Epithelial cell of prostate (primary cell): ENCODE measurements around the gene TAF5L.
"Not testable (repeated sequence)": the region's sequence is repeated elsewhere in the genome, so short reads cannot be mapped to it uniquely, and the experiment has no call there.

Source experiments
- DNase-seq: peaks from one replicate; pipeline ENCODE4 v3.0.0-alpha.2; 2011; ENCODE audit warnings: low read depth, low spot score
- H3K27ac ChIP-seq: fragments of 450-650 bp; 2 replicates; pipeline ENCODE4 v1.5.1; 2017; ENCODE audit warnings: mild to moderate bottlenecking

Gene TAF5L

DNA sequence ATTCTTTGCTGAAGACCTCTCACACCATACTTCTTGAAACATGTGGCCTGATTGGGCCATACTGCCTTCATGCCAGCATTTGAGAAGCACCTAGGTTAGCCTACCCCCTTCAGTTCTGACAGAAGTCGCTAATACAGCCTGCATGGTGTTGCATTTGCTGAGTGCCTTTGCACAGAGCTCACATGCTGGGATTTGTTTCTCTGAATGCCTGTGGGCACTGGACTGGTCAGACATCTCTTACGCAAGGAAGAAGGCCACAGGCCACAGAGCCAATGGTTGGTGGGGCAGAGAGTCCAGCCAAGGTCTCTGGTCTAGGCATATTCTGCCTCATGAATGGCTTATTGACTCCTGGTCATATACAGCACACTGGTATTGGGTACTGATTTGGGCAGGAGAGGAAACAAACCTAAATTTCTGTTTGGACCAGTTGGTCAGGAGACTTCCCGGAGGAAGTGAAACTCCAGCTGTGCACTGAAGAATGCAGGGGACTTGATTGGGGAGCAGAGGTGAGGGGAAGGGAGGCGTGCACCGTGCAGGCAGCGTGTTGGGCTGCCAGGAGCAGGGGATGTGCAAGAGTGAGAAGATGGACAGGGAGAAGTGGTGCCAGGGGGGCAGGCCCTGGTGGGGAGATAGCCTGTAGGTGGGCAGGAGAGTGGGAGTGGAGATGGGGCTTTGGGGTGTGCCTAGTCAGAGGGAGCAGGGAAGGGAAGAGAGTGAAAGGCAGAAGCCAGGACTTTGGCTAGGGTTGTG lies 18.2 kb upstream of the TAF5L start:
- DNase-seq: no peak
- H3K27ac ChIP-seq: no peak overlapping the region

DNA sequence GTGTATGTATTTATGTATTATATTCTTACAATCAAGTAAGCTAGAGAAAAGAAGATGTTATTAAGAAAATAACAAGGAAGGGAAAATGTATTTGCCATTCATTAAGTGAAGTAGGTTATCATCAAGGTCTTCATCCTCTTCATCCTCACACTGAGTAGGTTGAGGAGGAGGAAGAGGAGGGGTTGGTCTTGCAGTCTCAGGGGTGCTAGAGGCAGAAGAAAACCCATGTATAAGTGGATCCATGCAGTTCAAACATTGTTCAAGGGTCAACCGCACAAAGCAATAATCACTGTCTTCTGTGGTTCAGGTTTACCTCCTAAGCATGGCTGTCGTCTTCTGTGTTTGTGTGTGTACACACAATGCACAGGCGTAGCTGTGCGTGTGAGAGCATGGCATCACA lies 17.0 kb upstream of the TAF5L start:
- no peak overlapping the region for H3K27ac ChIP-seq
- no peak for DNase-seq

DNA sequence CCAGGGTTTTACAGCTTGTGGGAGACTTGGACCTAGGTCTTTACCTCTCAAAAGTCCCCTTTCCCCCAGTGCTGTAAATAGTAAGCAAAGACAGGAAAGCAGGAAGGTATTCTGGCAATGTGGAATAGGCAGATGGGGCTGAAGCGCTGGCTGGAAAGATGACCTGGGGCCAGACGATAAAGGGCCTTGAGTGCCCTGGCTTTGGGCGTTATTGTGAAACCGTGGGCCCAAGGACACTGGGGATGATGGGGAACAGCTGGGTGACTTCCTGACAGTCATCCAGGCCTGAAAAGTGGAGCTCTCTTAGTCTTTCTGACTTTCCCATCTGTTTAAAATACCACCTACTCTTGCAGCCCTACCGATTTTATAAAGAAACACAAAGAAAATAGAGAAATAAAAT lies 16.5 kb upstream of the TAF5L start:
- no peak overlapping the region for H3K27ac ChIP-seq
- no peak for DNase-seq

DNA sequence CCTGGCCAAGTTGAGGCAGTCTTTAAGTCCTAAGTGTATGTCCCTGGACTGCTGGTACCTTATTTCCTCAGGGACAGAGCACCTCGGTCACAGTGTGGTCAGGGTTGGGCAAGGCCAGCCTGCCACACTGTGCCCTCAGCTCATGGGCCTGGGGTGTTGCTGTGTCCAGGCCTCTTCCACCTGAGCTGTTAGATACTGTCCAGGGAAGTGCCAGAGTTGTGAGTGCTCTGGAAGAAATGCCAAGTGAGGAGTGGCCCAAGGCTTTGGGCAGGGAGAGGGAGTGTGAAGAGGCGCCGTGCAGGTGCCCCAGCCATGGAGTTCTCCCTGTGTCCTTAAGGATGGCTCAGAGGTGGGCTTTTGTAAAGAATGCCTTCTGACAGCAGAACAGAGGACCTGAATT lies 15.4 kb upstream of the TAF5L start:
- no peak overlapping the region for H3K27ac ChIP-seq
- no peak for DNase-seq

GRCh38 chr1:229640455-229640854 lies 14.5 kb upstream of the TAF5L start:
- no peak overlapping the region for H3K27ac ChIP-seq

GRCh38 chr1:229637746-229638145 lies 11.8 kb upstream of the TAF5L start:
- no peak overlapping the region for H3K27ac ChIP-seq

More at GRCh38 chr1:229640455-229640854, 14.5 kb upstream of the TAF5L start:
- no peak for DNase-seq

DNA sequence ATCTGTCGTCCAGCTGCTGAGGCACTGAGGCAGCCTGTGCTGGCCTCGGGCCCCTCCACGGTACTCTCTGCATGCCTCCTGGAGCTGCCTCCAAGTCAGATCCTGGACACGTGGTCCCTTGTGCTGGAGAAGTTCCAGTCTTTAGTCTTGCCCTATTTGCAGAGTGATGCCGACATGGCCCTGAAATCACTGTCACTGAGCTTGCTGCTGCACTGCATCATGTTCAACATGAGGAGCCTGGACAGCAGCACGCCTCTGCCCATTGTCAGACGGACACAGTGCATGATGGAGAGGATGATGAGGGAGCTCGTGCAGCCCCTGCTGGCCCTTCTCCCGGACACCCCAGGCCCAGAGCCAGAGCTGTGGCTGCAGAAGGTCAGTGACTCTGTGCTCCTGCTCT lies 10.1 kb upstream of the TAF5L start:
- DNase-seq: no peak
- H3K27ac ChIP-seq: no peak overlapping the region

More at GRCh38 chr1:229637746-229638145, 11.8 kb upstream of the TAF5L start:
- DNase-seq: no peak

DNA sequence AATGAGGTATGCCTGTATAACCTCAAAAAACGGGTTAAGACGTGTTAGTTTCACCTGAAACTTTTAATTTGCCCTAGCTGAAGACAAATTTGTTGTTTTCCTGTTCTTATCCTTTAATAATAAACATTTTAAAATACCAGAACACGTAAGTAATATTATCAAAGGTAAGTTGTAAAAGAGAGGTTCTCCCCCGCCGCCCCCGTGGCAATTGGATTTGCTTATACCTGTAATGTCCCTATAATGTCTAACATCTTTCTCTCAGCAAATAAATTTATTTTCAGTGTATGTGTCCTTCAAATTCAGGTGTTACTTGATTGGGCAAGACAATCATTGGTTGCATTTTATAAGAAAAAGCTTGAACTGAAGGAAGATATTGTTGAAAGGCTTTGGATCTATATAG lies 6.0 kb upstream of the TAF5L start:
- H3K27ac ChIP-seq: no peak overlapping the region
- DNase-seq: no peak

DNA sequence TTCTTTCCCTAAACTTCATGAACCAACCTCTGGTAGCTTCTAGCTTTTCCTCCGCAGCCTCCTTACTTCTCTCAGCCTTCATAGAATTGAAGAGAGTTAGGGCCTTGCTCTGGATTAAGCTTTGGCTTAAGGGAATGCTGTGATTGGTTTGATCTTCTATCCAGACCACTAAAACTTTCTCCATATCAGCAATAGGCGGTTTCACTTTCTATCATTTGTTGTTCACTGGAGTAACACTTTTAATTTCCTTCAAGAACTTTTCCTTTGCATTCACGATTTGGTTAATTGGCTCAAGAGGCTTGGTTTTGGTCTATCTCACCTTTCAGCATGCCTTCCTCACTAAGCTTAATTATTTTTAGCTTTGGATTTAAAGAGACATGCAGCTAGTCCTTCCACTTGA lies 5.2 kb upstream of the TAF5L start:
- DNase-seq: no peak
- H3K27ac ChIP-seq: no peak overlapping the region

DNA sequence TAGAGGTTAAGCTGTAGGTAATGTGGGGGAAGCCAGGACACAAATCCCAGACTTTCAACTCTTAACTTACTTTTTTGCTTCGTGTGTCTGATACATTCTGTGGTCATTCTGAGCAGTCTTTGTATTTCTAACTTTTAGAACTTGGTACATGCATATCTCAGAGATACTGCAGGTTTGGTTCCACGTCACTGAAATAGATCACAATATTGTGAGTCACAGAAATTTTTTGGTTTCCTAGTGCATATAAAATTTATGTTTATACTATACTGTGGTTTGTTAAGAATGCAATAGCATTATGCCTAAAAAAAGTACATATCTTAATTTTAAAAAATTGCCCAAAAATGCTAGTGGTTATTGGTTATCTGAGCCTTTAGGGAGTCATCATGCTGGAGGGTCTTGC lies 3.3 kb upstream of the TAF5L start:
- H3K27ac ChIP-seq: no peak overlapping the region
- no peak for DNase-seq

GRCh38 chr1:229627003-229627402 lies 1.1 kb upstream of the TAF5L start:
- no peak for DNase-seq
- H3K27ac ChIP-seq: no peak overlapping the region

DNA sequence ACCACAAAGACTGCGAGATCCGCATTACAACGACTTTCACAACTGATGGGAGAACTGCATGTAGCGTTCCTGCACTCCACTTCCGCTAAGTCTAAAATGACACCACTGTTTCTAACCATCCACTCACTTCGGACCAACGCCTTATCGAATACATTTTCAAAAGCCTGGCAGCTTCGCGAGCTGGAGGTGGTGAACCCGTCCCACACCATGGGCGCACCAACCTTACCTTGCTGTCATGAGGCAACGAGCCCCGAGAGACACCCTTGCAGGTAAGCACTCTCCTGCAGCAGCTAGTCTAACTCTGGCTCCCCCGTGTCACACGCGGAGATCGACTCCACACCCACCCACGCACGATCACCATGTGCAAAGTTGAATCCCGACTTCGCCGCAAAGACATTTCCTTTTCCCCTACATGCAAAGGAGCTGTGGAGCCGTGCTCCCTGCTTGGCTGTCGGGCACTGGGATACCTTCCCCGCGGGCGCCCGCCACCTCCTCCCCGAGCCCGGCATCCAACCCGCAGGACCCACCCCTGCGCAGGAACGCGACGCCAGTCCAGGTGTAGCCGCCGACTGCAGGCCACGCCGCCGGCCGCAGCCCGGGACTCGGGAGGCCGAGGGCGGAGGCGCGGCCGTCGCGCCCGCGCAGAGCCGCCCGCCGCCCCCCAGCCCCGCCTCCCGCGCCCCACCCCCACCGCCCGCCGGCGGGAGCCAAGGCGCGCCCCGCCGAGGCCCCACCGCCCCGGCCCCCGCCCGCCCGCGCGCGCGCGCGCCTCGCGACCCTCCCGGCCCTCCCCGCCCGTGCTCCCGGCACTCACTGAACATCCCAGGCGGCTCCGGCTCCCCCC lies 629 bp downstream of the TAF5L start:
- no peak for DNase-seq
- H3K27ac ChIP-seq: peak overlapping the region; percentile 74

GRCh38 chr1:229624521-229625070 lies 1.3 kb downstream of the TAF5L start:
- peak overlapping the region; percentile 74 for H3K27ac ChIP-seq
- no peak for DNase-seq

- no peak for DNase-seq
- no peak overlapping the region for H3K27ac ChIP-seq
Measured at GRCh38 chr1:229623838-229624237, 2.1 kb downstream of the TAF5L start.

- no peak overlapping the region for H3K27ac ChIP-seq
- DNase-seq: no peak
Measured at GRCh38 chr1:229623225-229623624, 2.7 kb downstream of the TAF5L start.

GRCh38 chr1:229622641-229623120 lies 3.2 kb downstream of the TAF5L start:
- DNase-seq: not testable (repeated sequence)

DNA sequence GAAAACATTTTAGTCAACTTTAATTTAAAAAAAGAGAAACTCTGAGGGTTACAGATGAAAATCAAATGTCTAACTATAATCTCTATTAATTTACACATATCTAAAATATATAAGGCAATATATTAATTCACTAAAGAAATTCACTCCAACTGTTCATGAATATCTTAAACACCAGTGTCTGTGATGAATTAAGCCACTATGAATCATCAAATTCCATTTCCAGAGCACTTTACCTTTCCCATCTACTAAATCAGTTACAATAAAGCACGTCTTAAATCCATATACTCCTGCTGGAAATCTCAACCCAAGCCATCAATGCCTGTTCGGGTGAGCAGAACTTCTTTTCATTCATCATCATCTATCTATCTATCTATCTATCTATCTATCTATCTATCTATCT lies 4.3 kb downstream of the TAF5L start:
- DNase-seq: no peak
- no peak overlapping the region for H3K27ac ChIP-seq

More at GRCh38 chr1:229622641-229623120, 3.2 kb downstream of the TAF5L start:
- not testable (repeated sequence) for H3K27ac ChIP-seq

- no peak for DNase-seq
- H3K27ac ChIP-seq: no peak overlapping the region
Measured at GRCh38 chr1:229620876-229621275, 5.0 kb downstream of the TAF5L start.

- H3K27ac ChIP-seq: no peak overlapping the region
- no peak for DNase-seq
Measured at GRCh38 chr1:229619614-229620013, 6.3 kb downstream of the TAF5L start.

DNA sequence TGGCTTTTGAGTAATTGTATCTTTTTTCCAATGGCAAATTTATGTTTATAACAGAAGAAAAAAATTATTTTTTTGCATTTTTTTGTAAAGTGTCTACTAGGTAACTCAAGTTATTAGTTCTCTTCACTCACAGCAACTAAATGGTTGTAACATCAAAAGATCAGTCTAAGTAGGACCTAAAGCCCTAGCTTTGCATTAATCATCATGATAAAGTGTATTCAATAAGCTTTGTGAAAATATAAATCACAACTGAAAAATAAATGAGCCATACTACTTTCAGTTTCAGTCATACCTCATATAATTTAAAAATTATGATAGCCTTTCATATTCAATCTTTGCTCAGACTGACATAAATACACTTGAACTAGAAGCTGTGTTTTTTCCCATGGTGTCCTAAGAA lies 6.9 kb downstream of the TAF5L start:
- H3K27ac ChIP-seq: no peak overlapping the region
- no peak for DNase-seq
